Choroid plexus epithelial cell (primary cell): ENCODE data around the gene PDE10A.

Source experiments
- DNase-seq: peaks from one replicate; pipeline ENCODE4 v3.0.0-alpha.2; 2010; ENCODE audit warnings: low read depth
- H3K4me3 ChIP-seq: 2 replicates; pipeline ENCODE4 v1.5.1; 2011; ENCODE audit warnings: low read depth, mild to moderate bottlenecking, control low read depth, low read length, moderate library complexity
- TF ChIP-seq, protein P1 (sequence below): conservative IDR thresholded peaks from 2 replicates; pipeline ENCODE4 v1.5.1; 2011; ENCODE audit warnings: low read depth, mild to moderate bottlenecking, control low read depth, inconsistent platforms, low read length, moderate library complexity

Gene PDE10A

DNA sequence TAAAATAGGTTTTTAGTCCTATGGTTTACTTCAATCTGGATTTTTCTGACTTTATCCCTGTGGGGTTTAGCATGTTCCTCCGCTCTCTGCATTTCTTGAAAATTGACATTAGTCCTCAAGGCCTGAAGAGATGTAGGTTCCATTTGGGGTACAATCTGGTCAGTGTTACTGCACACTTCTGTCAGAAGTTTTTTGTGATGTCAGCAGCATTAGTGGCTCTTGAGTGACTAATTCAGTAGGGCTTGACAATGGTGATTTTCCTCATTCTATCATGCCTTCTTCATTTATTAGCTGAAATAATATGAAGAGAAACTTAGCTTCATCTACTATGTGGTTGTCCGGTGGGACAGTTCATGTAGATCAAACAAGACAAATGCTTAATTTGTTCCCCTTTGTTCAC lies 114.6 kb downstream of the PDE10A start:
- TF ChIP-seq, protein P1, sequence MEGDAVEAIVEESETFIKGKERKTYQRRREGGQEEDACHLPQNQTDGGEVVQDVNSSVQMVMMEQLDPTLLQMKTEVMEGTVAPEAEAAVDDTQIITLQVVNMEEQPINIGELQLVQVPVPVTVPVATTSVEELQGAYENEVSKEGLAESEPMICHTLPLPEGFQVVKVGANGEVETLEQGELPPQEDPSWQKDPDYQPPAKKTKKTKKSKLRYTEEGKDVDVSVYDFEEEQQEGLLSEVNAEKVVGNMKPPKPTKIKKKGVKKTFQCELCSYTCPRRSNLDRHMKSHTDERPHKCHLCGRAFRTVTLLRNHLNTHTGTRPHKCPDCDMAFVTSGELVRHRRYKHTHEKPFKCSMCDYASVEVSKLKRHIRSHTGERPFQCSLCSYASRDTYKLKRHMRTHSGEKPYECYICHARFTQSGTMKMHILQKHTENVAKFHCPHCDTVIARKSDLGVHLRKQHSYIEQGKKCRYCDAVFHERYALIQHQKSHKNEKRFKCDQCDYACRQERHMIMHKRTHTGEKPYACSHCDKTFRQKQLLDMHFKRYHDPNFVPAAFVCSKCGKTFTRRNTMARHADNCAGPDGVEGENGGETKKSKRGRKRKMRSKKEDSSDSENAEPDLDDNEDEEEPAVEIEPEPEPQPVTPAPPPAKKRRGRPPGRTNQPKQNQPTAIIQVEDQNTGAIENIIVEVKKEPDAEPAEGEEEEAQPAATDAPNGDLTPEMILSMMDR = no peak
- H3K4me3 ChIP-seq = no peak overlapping the region
- no peak for DNase-seq

DNA sequence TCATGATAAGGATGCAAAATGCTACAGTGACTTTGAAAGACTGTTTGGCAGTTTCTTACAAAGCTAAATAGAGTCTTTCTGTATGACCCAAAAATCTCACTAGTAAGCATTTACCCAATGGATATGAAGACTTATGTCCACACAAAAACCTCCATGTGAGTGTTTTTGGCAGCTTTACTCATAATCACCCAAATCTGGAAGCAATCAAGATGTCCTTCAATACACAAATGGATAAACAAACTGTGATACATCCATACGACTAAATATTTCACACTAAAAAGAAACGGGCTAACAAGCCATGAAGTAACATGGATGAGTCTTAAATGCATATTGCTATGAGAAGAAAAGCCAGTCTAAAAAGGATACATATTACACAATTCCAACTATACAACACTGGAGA lies 117.2 kb downstream of the PDE10A start:
- no peak for DNase-seq
- H3K4me3 ChIP-seq = no peak overlapping the region
- TF ChIP-seq, protein P1 = no peak

DNA sequence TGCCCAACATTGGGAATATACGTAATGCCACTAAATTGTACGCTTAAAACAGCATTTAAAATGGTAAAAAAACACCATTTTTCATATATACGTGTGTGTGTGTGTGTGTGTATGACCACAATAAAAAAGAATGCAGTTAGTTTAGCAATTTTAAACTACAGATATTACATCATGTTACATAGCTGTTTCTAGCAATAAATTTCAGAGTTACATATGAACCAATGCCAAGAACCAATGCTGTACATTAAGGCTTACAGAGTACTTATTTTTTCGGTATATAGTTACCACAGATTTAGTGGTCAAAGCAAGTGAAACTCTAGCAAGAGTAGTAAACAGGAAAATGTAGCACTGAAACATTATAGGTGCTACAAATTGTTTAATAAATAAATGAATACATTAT lies 119.3 kb downstream of the PDE10A start:
- DNase-seq = peak; percentile 21
- TF ChIP-seq, protein P1 = no peak
- H3K4me3 ChIP-seq = no peak overlapping the region

- H3K4me3 ChIP-seq = no peak overlapping the region
- TF ChIP-seq, protein P1 = no peak
- DNase-seq = no peak
Measured at GRCh38 chr6:165536911-165537310, 126.1 kb downstream of the PDE10A start.

- peak; percentile 92 for DNase-seq
- TF ChIP-seq, protein P1 = no peak
- no peak overlapping the region for H3K4me3 ChIP-seq
Measured at GRCh38 chr6:165519316-165519715, 143.7 kb downstream of the PDE10A start.

- peak; percentile 71 for DNase-seq
- TF ChIP-seq, protein P1 = no peak
- no peak overlapping the region for H3K4me3 ChIP-seq
Measured at GRCh38 chr6:165515963-165516624, 146.9 kb downstream of the PDE10A start.

DNA sequence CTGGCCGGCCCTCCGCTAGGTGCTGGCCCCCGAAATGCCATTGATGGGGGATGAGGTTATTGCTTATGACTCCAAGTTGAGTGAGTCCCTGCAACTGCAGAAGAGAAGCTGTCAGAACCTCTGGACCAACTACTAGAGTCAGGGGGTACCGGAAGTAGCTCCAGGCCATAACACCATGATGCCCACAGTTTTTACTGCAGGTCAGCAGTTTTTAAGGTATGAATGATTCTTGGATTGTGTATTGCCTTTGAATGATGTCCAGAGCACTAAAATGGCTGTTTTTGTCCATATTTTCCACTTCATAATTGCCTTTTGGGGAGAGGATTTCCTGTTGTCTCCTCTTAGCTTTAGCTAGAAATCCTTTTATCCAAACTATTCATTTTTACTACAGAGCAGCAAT lies 148.4 kb downstream of the PDE10A start:
- TF ChIP-seq, protein P1 = no peak
- DNase-seq = no peak

More for the DNA sequence above, 148.4 kb downstream of the PDE10A start:
- H3K4me3 ChIP-seq = no peak overlapping the region
